Measurements from ENCODE around the gene LCP2.

DNA sequence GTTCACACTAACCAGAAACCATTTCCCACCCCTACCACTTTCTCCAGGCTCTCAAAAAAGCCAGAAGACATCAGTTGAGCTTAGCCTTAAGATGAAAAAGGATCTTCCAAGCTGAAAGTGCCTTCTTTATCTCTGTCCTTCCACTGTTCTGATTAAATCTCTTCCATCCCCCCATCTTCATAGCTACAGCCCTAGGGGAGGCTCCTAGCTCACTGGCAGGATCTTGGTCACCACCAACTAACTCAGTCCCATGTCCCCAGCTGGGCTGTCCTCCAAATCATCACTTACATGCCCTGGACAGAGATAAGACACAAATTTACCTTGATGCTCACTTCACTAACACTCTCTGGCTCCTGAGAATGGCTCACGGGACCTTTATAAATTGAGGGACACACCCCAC, 14.3 kb downstream of the LCP2 start:
- TF ChIP-seq, protein P1, sequence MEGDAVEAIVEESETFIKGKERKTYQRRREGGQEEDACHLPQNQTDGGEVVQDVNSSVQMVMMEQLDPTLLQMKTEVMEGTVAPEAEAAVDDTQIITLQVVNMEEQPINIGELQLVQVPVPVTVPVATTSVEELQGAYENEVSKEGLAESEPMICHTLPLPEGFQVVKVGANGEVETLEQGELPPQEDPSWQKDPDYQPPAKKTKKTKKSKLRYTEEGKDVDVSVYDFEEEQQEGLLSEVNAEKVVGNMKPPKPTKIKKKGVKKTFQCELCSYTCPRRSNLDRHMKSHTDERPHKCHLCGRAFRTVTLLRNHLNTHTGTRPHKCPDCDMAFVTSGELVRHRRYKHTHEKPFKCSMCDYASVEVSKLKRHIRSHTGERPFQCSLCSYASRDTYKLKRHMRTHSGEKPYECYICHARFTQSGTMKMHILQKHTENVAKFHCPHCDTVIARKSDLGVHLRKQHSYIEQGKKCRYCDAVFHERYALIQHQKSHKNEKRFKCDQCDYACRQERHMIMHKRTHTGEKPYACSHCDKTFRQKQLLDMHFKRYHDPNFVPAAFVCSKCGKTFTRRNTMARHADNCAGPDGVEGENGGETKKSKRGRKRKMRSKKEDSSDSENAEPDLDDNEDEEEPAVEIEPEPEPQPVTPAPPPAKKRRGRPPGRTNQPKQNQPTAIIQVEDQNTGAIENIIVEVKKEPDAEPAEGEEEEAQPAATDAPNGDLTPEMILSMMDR (IDR thresholded peaks at IDR 0.05; ENCODE audit: insufficient read depth, low read depth, low read length) = no peak
- TF ChIP-seq EZH2 (IDR thresholded peaks at IDR 0.05; ENCODE audit: insufficient read depth, low read length) = no peak
